ENCODE data around the gene ANGPTL8. TPM values are rescaled to one million over a fixed set of nuclear protein-coding genes. Genes with fewer than 3 reads are reported as not detected.
A peak's percentile ranks its signal among the peaks of the same experiment; 100 is the strongest.

ANGPTL8 gene
- total and polyA plus RNA-seq, 2 of the 13 experiments (the other 11 are each of a cell fraction or from before 2014, with no cell fraction given) = 27.3 to 243 TPM

DNA sequence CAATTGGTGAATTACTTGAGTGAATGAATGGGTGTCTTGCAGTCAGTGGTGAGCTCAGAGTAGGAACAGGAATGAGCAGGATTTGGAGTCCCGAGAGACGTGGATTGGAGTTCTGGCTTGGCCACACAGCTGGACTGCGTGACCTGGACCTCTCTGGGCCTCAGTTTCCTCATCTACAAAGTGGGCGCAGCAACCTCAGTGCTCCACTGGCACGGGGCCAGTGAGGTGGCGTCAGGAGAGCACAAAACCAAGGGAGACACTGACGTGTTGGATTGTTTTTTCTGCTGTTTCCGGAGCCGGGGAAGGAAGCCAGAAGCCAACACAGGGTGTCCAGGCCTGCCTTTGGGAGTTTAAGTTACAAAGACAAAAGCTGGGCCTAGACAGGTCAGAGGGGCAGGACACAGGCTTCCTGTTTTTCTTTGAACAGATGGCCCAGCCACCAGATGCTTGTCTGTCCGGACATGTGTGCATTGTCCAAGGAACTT lies 29.4 kb downstream of the ANGPTL8 start (continued):
- TF ChIP-seq, protein P1, sequence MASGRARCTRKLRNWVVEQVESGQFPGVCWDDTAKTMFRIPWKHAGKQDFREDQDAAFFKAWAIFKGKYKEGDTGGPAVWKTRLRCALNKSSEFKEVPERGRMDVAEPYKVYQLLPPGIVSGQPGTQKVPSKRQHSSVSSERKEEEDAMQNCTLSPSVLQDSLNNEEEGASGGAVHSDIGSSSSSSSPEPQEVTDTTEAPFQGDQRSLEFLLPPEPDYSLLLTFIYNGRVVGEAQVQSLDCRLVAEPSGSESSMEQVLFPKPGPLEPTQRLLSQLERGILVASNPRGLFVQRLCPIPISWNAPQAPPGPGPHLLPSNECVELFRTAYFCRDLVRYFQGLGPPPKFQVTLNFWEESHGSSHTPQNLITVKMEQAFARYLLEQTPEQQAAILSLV (CRISPR knock-in tag; IDR thresholded peaks at IDR 0.05; ENCODE audit: borderline replicate concordance) = 0 out of 2 replicates have a peak, but pooled peaks have one; percentile 28
- TF ChIP-seq SPEN (CRISPR knock-in tag; IDR thresholded peaks at IDR 0.05; ENCODE audit: low read depth) = 0 out of 2 replicates have a peak, but pooled peaks have one; percentile 53
- 0 out of 2 replicates have a peak, but pooled peaks have one; percentile 24 for TF ChIP-seq SALL1 (CRISPR knock-in tag; IDR thresholded peaks at IDR 0.05)
- TF ChIP-seq, protein P2, sequence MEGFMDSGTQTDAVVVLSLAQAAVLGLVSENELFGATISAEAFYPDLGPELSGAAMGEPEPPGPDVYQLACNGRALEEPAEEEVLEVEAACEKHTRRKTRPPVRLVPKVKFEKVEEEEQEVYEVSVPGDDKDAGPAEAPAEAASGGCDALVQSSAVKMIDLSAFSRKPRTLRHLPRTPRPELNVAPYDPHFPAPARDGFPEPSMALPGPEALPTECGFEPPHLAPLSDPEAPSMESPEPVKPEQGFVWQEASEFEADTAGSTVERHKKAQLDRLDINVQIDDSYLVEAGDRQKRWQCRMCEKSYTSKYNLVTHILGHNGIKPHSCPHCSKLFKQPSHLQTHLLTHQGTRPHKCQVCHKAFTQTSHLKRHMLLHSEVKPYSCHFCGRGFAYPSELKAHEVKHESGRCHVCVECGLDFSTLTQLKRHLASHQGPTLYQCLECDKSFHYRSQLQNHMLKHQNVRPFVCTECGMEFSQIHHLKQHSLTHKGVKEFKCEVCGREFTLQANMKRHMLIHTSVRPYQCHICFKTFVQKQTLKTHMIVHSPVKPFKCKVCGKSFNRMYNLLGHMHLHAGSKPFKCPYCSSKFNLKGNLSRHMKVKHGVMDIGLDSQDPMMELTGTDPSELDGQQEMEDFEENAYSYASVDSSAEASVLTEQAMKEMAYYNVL (CRISPR knock-in tag; IDR thresholded peaks at IDR 0.05; ENCODE audit: borderline replicate concordance) = no peak
- TF ChIP-seq GATAD1 (CRISPR knock-in tag; IDR thresholded peaks at IDR 0.05) = no peak
- no peak for TF ChIP-seq SP2 (CRISPR knock-in tag; IDR thresholded peaks at IDR 0.05)
- TF ChIP-seq ZNF747 (CRISPR knock-in tag; IDR thresholded peaks at IDR 0.05; ENCODE audit: borderline replicate concordance) = no peak
- TF ChIP-seq, protein P3, sequence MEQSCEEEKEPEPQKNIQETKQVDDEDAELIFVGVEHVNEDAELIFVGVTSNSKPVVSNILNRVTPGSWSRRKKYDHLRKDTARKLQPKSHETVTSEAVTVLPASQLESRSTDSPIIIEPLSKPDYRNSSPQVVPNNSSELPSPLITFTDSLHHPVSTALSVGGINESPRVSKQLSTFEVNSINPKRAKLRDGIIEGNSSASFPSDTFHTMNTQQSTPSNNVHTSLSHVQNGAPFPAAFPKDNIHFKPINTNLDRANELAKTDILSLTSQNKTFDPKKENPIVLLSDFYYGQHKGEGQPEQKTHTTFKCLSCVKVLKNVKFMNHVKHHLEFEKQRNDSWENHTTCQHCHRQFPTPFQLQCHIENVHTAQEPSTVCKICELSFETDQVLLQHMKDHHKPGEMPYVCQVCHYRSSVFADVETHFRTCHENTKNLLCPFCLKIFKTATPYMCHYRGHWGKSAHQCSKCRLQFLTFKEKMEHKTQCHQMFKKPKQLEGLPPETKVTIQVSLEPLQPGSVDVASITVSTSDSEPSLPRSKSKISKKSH (CRISPR knock-in tag; IDR thresholded peaks at IDR 0.05; ENCODE audit: borderline replicate concordance) = no peak
- TF ChIP-seq, protein P4, sequence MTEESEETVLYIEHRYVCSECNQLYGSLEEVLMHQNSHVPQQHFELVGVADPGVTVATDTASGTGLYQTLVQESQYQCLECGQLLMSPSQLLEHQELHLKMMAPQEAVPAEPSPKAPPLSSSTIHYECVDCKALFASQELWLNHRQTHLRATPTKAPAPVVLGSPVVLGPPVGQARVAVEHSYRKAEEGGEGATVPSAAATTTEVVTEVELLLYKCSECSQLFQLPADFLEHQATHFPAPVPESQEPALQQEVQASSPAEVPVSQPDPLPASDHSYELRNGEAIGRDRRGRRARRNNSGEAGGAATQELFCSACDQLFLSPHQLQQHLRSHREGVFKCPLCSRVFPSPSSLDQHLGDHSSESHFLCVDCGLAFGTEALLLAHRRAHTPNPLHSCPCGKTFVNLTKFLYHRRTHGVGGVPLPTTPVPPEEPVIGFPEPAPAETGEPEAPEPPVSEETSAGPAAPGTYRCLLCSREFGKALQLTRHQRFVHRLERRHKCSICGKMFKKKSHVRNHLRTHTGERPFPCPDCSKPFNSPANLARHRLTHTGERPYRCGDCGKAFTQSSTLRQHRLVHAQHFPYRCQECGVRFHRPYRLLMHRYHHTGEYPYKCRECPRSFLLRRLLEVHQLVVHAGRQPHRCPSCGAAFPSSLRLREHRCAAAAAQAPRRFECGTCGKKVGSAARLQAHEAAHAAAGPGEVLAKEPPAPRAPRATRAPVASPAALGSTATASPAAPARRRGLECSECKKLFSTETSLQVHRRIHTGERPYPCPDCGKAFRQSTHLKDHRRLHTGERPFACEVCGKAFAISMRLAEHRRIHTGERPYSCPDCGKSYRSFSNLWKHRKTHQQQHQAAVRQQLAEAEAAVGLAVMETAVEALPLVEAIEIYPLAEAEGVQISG (CRISPR knock-in tag; IDR thresholded peaks at IDR 0.05) = peak; percentile 38; the same call in 1 of the 2 replicates
- no peak for TF ChIP-seq ZNF776 (CRISPR knock-in tag; IDR thresholded peaks at IDR 0.05)
- no peak for TF ChIP-seq FOXA1 (IDR thresholded peaks at IDR 0.05)
- no peak for TF ChIP-seq FOXA1 (CRISPR knock-in tag; IDR thresholded peaks at IDR 0.05)
- no peak for TF ChIP-seq JUND (CRISPR knock-in tag; IDR thresholded peaks at IDR 0.05)
- TF ChIP-seq TCF7L2 (IDR thresholded peaks at IDR 0.05; ENCODE audit: low read depth, low read length) = no peak
- TF ChIP-seq STAT5B (CRISPR knock-in tag; IDR thresholded peaks at IDR 0.05) = no peak
- no peak for TF ChIP-seq NRL (CRISPR knock-in tag; IDR thresholded peaks at IDR 0.05; ENCODE audit: borderline replicate concordance)
- no peak for TF ChIP-seq MED8 (CRISPR knock-in tag; IDR thresholded peaks at IDR 0.05; ENCODE audit: insufficient replicate concordance)
- TF ChIP-seq POLR2AphosphoS2 (IDR thresholded peaks at IDR 0.05; ENCODE audit: low read depth, low read length) = no peak
- no peak for TF ChIP-seq ZNF432 (CRISPR knock-in tag; IDR thresholded peaks at IDR 0.05; ENCODE audit: borderline replicate concordance)
- TF ChIP-seq RFX3 (CRISPR knock-in tag; IDR thresholded peaks at IDR 0.05) = no peak
- TF ChIP-seq, protein P5, sequence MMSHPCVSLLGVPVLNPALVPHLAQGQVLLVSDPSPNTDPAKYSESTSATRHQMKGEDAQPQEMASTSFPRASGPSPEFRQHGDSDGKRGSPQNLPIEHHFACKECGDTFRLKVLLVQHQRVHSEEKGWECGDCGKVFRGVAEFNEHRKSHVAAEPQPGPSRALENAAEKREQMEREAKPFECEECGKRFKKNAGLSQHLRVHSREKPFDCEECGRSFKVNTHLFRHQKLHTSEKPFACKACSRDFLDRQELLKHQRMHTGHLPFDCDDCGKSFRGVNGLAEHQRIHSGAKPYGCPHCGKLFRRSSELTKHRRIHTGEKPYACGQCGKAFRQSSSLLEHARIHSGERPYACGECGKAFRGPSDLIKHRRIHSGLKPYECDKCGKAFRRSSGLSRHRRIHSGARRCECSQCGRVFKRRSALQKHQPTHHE (CRISPR knock-in tag; IDR thresholded peaks at IDR 0.05; ENCODE audit: borderline replicate concordance) = no peak

Measured in HepG2 (cell line).